Right lobe of liver (tissue), 4 donors: Measurements from ENCODE around the gene TNFRSF11A.

ENCODE experiments used
- CTCF ChIP-seq, 4 donors: fragments of 200-600 bp in 3 of 4; fragments of 450-650 bp in 1 of 4; IDR thresholded peaks; one replicate each; pipeline versions ENCODE4 v1.5.1 to v1.8.0; 2016 to 2022; ENCODE audit warnings: antibody characterized with exemption in 4 of 4, mild to moderate bottlenecking in 2 of 4
- POLR2A ChIP-seq: fragments of 450-650 bp; IDR thresholded peaks from one replicate; pipeline ENCODE4 v1.6.1; 2017; ENCODE audit warnings: antibody characterized with exemption, mild to moderate bottlenecking
- donor health status: DM: no; HTN: no; CAD: no.
- donor health status: DM: no; HTN: no; CAD: no.
- donor health status: DM: no; HTN: yes; CAD: no.

DNA sequence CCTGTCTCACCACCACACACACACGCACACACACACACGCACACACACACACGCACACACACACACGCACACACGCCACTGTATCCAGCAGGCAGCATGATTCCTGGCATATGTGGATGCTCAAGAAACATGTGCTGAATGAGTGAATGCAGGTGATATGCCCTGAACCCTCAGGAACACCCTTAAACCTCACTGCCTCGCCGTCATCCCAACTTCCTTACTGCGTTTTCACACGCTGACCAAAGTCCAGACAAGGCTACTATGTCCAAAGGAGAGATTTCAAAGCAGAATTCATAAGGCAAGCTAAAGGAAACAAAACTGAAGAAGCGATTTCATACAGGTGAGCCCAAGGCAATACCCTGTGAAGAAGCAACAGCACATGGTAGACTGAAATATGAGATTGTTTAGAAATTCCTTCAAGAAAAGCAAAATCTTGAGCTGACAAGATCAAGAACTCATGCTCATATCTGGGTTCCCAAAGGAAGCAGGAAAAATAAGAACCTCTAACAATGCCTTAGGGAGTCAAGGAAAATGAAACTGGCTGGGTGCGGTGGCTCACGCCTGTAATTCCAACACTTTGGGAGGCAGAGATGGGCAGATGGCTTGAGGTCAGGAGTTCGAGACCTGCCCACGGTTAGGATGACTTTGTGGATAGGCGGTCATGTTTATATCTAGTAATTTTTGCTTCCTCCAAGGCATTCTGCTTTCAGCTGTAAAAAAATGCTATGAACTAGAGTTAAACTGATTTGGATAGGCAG, 69.1 kb downstream of the TNFRSF11A start:
- TF ChIP-seq CTCF (IDR thresholded peaks at IDR 0.05) (no peak), POLR2A (no peak)
